ENCODE results near the gene IGLL5. TPM values are rescaled to one million over a fixed set of nuclear protein-coding genes. Genes with fewer than 3 reads are reported as not detected.

Gene IGLL5
- total RNA-seq, 1 experiment from 2014 or later = not detected

- BruUV-seq (replicated peaks) = no TSS peak
- H3K27ac Mint-ChIP-seq (ENCODE audit: unreplicated experiment) = no peak overlapping the region
- H3K36me3 Mint-ChIP-seq (ENCODE audit: insufficient read depth, unreplicated experiment) = no peaks in the 10 kb centered on the region
- peaks cover 100% of the 10 kb centered on the region for H3K27me3 Mint-ChIP-seq (ENCODE audit: unreplicated experiment)
- CTCF ChIA-PET = interaction anchor here (0.6 kb wide), 1 partner anchor 382 kb away, joined by 5 read pairs; no protein-coding TSS in a partner anchor
- no peaks in the 10 kb centered on the region for H3K9me3 Mint-ChIP-seq (ENCODE audit: low read depth, unreplicated experiment)
- H3K4me1 Mint-ChIP-seq (ENCODE audit: low read depth, unreplicated experiment) = no peaks in the 10 kb centered on the region
- no peak for TF ChIP-seq CTCF (IDR thresholded peaks at IDR 0.05; ENCODE audit: unreplicated experiment)
- intact Hi-C loops (cut with micrococcal nuclease; ENCODE audit: unreplicated experiment) = no loop called here
- DNase-seq = no peak
- H3K4me3 Mint-ChIP-seq (ENCODE audit: low read depth, unreplicated experiment) = no peak overlapping the region
Measured at GRCh38 chr22:22912135-22912987, 24.7 kb downstream of the IGLL5 start.

GRCh38 chr22:22912988-22913253, 25.3 kb downstream of the IGLL5 start:
- intact Hi-C loops (cut with micrococcal nuclease; ENCODE audit: unreplicated experiment) = no loop called here
- TF ChIP-seq CTCF (IDR thresholded peaks at IDR 0.05; ENCODE audit: unreplicated experiment) = no peak
- H3K36me3 Mint-ChIP-seq (ENCODE audit: insufficient read depth, unreplicated experiment) = no peaks in the 10 kb centered on the region
- H3K27ac Mint-ChIP-seq (ENCODE audit: unreplicated experiment) = no peak overlapping the region
- peaks cover 100% of the 10 kb centered on the region for H3K27me3 Mint-ChIP-seq (ENCODE audit: unreplicated experiment)
- no TSS peak for BruUV-seq (replicated peaks)
- CTCF ChIA-PET = no interaction called here
- no peaks in the 10 kb centered on the region for H3K9me3 Mint-ChIP-seq (ENCODE audit: low read depth, unreplicated experiment)
- DNase-seq = no peak
- no peak overlapping the region for H3K4me3 Mint-ChIP-seq (ENCODE audit: low read depth, unreplicated experiment)
- no peaks in the 10 kb centered on the region for H3K4me1 Mint-ChIP-seq (ENCODE audit: low read depth, unreplicated experiment)

GRCh38 chr22:22913989-22914388, 26.4 kb downstream of the IGLL5 start:
- CTCF ChIA-PET = interaction anchor here (0.6 kb wide), 1 partner anchor 102 kb away, joined by 5 read pairs; no protein-coding TSS in a partner anchor
- TF ChIP-seq CTCF (IDR thresholded peaks at IDR 0.05; ENCODE audit: unreplicated experiment) = no peak
- H3K27me3 Mint-ChIP-seq (ENCODE audit: unreplicated experiment) = peaks cover 100% of the 10 kb centered on the region
- BruUV-seq (replicated peaks) = no TSS peak
- no peak overlapping the region for H3K4me3 Mint-ChIP-seq (ENCODE audit: low read depth, unreplicated experiment)
- H3K4me1 Mint-ChIP-seq (ENCODE audit: low read depth, unreplicated experiment) = no peaks in the 10 kb centered on the region
- no peaks in the 10 kb centered on the region for H3K36me3 Mint-ChIP-seq (ENCODE audit: insufficient read depth, unreplicated experiment)
- no peak overlapping the region for H3K27ac Mint-ChIP-seq (ENCODE audit: unreplicated experiment)
- H3K9me3 Mint-ChIP-seq (ENCODE audit: low read depth, unreplicated experiment) = no peaks in the 10 kb centered on the region
- no peak for DNase-seq
- intact Hi-C loops (cut with micrococcal nuclease; ENCODE audit: unreplicated experiment) = no loop called here

- Mint-ChIP-seq H3K4me3 (ENCODE audit: low read depth, unreplicated experiment) (no peak overlapping the region), H3K9me3 (ENCODE audit: low read depth, unreplicated experiment) (no peaks in the 10 kb centered on the region), H3K4me1 (ENCODE audit: low read depth, unreplicated experiment) (no peaks in the 10 kb centered on the region), H3K36me3 (ENCODE audit: insufficient read depth, unreplicated experiment) (no peaks in the 10 kb centered on the region), H3K27ac (ENCODE audit: unreplicated experiment) (no peak overlapping the region), H3K27me3 (ENCODE audit: unreplicated experiment) (peaks cover 100% of the 10 kb centered on the region)
- TF ChIP-seq CTCF (IDR thresholded peaks at IDR 0.05; ENCODE audit: unreplicated experiment) = no peak
- no TSS peak for BruUV-seq (replicated peaks)
- CTCF ChIA-PET = no interaction called here
- no peak for DNase-seq
- intact Hi-C loops (cut with micrococcal nuclease; ENCODE audit: unreplicated experiment) = no loop called here
Measured at GRCh38 chr22:22914726-22915669, 27.4 kb downstream of the IGLL5 start.
